SKM-1 (cell line): ENCODE measurements around the gene CCDC34.

ENCODE experiments used
- DNase-seq: peaks from one replicate; lab custom pipeline; 2025; ENCODE audit not compliant: unreplicated experiment; lab: John Stamatoyannopoulos, UW

The CCDC34 gene

DNA sequence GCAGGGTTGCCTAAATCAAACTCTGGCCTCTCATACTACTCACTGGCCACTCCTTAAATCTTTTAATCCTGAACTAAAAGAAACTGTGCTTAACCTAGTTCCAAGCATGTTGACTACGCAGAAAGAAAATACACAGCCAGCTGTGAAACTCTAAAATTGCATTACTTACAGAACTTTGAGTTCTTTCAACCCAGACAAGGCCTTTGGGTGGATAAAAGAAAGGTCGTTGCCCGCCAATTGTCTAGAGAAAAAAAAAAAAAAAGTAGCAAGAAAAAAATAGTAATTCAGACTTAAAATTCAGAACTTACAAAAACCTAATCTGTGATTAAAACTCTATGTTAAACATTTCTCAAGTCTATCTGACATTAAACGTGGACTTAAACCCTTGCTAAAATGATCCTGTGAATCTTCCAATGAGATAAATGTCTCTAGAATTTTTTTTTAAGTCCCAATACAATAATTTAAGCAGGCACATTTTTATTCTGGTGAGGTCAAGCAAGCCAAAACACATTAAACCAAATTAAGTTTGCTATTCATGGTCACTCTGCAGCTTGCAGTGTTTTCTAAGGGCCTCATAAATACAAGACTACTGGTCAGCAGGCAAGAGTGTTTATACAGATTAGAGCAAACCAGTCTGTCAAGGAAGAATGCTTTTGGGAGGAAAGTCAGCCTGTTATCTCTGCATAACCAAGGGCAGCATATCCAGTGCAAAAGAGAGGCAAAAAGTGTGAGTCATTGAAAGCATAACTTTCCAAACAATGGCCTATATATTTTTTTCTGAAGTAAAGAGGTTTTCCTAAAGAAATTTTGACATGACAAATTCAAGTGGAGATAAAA is 29.5 kb upstream of the CCDC34 start:
- no peak for DNase-seq

DNA sequence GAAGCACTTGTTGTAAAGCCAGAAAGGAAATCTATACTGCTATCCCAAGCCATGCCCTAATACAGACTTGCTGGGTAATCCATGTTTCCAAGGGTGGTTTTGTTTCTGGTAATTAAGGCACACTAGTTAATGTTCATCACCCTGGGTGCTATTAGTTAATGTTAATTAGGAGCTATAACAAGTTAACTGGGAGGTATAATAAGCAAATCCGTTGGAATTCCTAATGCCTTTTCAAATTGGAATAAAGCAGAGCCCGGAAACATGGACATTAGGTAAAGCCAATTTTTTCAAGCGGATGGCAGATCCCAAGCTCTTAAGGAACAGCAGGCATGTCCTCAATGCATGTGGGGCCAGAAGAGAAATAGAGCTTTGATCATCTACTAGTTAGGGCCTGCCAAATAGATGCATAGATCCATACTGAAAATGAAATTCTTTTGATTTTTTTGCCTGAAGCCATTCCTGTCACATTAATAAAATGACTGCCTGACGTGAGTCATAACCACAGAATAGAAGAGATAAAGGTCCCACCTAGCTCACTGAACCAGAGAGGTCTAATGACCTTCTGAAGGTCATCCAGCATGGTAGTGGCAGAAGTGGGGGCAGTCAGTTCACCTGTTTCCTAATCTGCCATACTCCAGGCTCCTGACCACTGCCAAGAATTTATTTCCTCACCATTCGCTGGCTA is 28.5 kb upstream of the CCDC34 start:
- no peak for DNase-seq

GRCh38 chr11:27390318-27391295 is 27.6 kb upstream of the CCDC34 start:
- DNase-seq, result no peak

DNA sequence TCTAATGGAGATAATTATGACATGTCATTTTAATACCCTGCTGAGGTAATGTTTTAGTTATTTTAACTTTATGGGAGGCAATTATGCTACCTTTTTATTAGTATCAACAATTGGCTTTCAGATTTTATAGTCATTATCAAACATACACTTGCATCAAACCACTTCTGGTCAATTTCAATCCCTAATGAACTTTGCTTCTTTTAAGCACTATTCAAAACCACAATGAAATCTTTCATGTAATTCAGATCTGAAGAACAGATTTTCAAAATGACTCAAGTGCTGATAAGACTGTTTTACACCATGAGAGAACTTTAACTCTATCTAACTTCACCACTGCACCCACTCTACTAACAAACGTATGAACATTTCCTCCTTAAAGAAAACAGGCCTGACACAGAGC is 25.9 kb upstream of the CCDC34 start:
- DNase-seq, result no peak

- no peak for DNase-seq
These were observed 25.0 kb upstream of the CCDC34 start for GRCh38 chr11:27388001-27388400.

- no peak for DNase-seq
These were observed 24.3 kb upstream of the CCDC34 start for GRCh38 chr11:27387362-27387761.

- DNase-seq, result no peak
These were observed 23.3 kb upstream of the CCDC34 start for GRCh38 chr11:27386181-27386845.

DNA sequence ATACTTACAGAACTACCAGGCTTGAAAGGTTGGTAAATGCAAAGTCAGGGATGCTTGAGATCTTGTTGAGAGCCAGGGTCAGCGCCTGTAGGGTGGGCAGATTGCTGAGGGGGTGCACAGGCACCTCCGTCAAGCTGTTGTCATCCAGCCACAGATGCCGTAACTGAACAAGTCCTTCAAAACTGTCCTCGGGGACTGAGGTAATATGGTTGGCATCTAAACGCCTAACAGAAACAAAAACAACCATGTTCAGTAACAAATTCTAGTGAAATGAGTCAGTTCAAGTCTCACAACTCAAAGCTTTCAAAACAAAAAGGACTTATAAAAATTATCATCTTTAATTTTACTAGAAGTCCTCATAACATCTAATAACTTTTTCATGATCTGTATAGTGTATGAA is 22.2 kb upstream of the CCDC34 start:
- DNase-seq, result no peak

DNA sequence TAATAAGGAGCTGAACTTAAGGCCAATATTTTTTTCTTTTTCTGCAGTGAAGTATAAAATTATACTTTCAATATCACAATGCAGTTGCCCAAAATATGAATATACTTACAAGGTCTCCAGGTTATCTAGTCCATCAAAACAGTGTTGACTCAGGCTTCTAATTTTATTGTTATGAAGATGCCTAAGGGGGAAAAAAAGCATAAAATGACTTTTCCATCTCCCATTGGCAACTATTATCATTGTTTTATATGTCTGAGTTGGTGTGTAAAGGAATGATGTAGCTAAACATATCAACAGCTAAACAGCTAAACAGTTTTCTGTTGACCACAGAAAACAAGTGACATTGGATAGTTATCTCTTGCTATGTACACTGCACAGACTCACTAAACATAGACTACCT is 21.2 kb upstream of the CCDC34 start:
- DNase-seq, result no peak

GRCh38 chr11:27383645-27384044 is 20.6 kb upstream of the CCDC34 start:
- DNase-seq, result no peak

GRCh38 chr11:27381238-27381666 is 18.2 kb upstream of the CCDC34 start:
- no peak for DNase-seq

GRCh38 chr11:27380771-27381170 is 17.8 kb upstream of the CCDC34 start:
- DNase-seq, result no peak

DNA sequence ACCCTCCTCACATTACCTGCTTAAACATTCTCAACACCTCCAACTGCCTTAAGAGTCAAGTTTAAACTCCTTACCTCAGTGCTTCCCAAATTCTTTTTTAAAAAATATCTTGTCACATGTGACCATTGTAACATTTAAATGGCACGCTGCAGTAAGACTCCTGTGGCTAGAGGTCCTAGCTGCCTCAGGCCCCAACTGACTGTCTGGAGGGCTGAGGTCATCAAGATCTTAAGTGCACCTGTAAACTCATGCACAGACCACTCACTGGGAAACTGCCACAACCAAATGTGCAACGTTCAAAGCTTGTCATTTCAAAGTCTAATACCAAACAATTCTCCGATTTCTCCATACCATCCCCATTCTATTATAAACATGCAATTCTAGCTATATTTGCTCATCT is 16.4 kb upstream of the CCDC34 start:
- DNase-seq, result no peak

DNA sequence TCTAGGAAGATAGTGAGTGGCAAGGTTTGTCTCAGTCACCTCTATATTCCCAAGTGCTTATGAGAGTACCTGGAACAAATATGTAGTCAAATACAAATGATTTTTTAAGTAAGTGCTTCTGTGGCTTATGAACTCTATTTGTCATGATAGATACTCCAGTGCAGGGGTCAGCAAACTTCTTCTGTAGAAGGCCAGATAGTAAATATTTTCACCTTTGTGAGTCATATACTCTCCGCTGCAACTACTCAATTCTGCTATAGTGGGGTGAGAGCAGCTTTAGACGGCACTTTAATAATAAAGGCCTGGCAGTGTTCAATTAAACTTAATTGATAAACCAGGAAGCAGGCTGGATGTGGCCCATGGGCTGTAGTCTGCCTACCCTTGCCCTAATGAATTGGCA is 12.4 kb upstream of the CCDC34 start:
- DNase-seq, result no peak

- DNase-seq, result no peak
These were observed 11.0 kb upstream of the CCDC34 start for GRCh38 chr11:27373856-27374602.

DNA sequence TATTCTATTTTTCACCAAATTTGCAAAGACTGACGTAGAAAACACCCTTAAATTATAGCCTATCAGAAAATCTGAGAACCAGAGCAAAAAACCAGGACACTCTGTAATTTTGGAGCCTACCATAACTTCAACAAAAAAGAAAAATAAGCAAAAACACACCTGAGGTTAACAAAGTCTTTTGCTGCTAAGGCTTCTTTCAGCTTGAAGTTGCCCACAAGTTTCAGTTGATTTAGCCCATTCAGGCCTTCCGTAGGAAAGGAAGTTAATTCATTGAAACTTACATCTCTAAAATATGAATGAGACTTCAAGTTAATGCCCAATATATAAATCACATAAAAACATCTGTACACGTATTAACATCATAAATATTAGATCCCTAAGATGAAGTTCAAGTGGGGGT is 10.4 kb upstream of the CCDC34 start:
- DNase-seq, result no peak

- DNase-seq, result no peak
These were observed 9.1 kb upstream of the CCDC34 start for GRCh38 chr11:27372164-27372563.

DNA sequence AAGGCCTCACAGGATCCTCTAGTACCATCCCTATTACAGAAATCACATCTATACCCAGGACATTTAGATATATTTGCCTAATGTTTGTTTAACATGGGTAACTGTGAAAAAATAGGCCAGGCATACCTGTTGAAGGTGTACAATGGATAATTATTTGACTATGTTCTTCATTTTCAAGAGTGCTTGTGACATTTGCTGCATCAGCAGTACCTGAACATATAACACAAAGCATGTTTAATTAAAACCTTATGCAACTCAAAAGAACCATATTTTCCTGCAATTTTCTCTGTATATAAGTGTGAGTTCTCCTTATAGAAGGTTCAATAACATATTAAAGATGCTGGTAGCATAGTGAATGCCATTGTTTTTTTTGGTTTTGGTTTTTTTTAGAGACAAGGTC is 8.5 kb upstream of the CCDC34 start:
- DNase-seq, result no peak

- no peak for DNase-seq
These were observed 7.4 kb upstream of the CCDC34 start for GRCh38 chr11:27370374-27370773.

DNA sequence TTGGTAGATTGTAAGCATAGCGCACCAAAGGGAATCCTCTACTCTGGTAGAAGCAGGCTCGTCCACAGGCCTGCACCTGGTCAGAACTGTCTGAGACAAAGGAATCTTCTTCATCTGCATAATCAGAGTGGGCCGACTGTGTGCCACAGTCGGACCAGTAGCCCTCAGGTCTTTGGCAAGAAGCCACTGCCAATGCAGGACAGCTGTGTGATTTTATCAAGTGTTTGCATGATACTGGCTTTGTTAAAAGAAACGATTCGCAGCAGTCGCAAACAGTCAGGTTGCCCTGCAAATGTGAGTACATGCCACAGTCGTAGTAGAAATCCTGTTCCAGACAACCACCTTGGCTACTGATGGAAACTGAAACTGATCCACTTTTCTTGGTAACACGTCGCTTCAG is 4.9 kb upstream of the CCDC34 start:
- DNase-seq, result no peak
